Measurements from ENCODE around the gene IL22.

DNA sequence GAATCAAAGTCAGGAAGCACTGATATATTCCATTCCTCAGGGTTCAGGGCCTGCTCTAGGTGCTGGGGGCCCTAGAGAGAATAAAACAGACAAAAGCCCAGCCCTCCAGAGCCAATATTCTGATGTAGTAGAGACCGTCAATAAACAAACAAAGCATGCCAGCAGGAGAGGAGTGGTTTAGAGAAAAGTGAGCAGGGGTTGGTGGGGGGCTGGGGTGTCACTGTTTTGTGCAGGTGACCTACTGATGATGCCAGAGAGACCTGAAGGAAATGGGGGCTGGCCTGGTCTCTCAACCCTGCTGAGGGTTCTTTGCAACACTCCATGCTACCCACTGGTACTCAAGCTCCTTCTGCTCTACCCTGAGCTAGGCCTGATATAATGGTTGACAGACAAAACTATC is 54.3 kb downstream of the IL22 start:
- TF ChIP-seq, protein P1, sequence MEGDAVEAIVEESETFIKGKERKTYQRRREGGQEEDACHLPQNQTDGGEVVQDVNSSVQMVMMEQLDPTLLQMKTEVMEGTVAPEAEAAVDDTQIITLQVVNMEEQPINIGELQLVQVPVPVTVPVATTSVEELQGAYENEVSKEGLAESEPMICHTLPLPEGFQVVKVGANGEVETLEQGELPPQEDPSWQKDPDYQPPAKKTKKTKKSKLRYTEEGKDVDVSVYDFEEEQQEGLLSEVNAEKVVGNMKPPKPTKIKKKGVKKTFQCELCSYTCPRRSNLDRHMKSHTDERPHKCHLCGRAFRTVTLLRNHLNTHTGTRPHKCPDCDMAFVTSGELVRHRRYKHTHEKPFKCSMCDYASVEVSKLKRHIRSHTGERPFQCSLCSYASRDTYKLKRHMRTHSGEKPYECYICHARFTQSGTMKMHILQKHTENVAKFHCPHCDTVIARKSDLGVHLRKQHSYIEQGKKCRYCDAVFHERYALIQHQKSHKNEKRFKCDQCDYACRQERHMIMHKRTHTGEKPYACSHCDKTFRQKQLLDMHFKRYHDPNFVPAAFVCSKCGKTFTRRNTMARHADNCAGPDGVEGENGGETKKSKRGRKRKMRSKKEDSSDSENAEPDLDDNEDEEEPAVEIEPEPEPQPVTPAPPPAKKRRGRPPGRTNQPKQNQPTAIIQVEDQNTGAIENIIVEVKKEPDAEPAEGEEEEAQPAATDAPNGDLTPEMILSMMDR (conservative IDR thresholded peaks at IDR 0.05; ENCODE audit: low read depth, low read length), result no peak
- no peak for TF ChIP-seq EZH2 (IDR thresholded peaks at IDR 0.05; ENCODE audit: borderline replicate concordance, low read depth, low read length, poor library complexity, severe bottlenecking)

All from A673 (cell line).